Measurements from ENCODE around the gene PMEPA1. TPM values are rescaled to one million over a fixed set of nuclear protein-coding genes. Genes with fewer than 3 reads are reported as not detected.

PMEPA1 gene
- polyA plus RNA-seq, 2 of the 4 experiments (the other 2 are of a cell fraction) = 131 to 147 TPM

DNA sequence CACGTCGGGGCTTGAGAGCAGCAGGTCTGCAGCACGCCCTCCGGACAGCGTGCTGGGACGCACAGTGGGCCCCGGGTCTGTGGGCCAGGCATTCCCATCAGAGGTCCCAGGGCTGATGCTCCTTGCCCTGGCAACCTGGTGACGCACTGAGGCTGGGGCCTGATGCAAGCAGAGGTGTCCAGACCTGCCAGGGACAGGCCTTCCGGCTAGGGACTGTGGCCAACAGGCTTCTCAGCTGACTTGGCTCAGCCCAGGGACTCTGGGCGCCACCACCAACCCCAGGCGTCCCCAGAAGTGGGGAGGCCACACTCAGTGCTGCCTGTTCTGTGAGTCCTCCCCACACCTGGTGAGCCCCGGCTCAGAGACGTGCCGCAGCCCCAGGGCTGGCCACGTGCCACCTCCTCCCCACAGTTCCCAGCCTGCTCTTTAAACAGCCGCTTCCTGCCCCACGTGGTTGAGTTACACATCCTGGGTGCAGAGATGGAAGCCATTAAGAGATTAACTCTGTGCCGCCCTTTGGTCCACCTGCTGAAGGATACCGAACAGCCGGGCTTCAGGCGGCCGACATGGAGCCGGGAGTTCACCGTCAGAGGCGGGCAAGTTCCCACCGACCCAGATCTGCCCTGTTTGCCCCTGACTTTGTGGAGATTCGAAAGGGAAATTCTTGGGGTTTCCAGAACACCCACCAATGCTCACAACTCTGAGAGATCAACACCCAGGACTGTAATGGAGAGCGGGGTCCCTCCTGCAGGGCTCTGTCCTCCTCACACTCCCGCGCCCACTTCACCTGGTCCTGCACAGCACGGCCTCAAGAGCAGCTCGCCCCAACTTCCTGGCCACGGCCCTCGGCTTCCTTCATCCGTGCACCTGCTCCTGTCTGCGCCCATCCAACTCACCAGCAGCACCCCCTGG is 52.0 kb downstream of the PMEPA1 start:
- no peak for DNase-seq (ENCODE audit: low read depth in 1 of 2, low spot score in 1 of 2)
- ChIA-PET POLR2A (no interaction called here), CTCF (interaction anchor here (6.3 kb wide), 1 partner anchor 16 kb away, joined by 25 read pairs; no protein-coding TSS in a partner anchor)
- Histone ChIP-seq H3K27ac (peak overlapping the region; percentile 3 to 24; a peak in 3 of 6 replicates), H3K9me3 (no peaks in the 10 kb centered on the region), H3K4me2 (no peak overlapping the region), H3K4me1 (peaks cover 68% of the 10 kb centered on the region), H3K4me3 (no peak overlapping the region)
- no peak for ATAC-seq
- 86% methylated on average over 29 of the region's 36 CpGs for WGBS (ENCODE audit: missing lambda C conversion rate)
- no peak for FAIRE-seq
- TF ChIP-seq, protein P1, sequence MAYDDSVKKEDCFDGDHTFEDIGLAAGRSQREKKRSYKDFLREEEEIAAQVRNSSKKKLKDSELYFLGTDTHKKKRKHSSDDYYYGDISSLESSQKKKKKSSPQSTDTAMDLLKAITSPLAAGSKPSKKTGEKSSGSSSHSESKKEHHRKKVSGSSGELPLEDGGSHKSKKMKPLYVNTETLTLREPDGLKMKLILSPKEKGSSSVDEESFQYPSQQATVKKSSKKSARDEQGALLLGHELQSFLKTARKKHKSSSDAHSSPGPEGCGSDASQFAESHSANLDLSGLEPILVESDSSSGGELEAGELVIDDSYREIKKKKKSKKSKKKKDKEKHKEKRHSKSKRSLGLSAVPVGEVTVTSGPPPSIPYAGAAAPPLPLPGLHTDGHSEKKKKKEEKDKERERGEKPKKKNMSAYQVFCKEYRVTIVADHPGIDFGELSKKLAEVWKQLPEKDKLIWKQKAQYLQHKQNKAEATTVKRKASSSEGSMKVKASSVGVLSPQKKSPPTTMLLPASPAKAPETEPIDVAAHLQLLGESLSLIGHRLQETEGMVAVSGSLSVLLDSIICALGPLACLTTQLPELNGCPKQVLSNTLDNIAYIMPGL (CRISPR knock-in tag; IDR thresholded peaks at IDR 0.05; ENCODE audit: borderline replicate concordance) = no peak
- TF ChIP-seq NFE2L2 (conservative IDR thresholded peaks at IDR 0.05; ENCODE audit: low read length) (no peak), MAZ (IDR thresholded peaks at IDR 0.05; ENCODE audit: borderline replicate concordance, low read depth, low read length) (no peak), RNF2 (IDR thresholded peaks at IDR 0.05; ENCODE audit: borderline replicate concordance, low read depth) (no peak), HEYL (CRISPR knock-in tag; IDR thresholded peaks at IDR 0.05) (no peak), EHF (CRISPR knock-in tag; IDR thresholded peaks at IDR 0.05) (no peak), KDM1A (IDR thresholded peaks at IDR 0.05; ENCODE audit: low read depth) (no peak), FOXS1 (CRISPR knock-in tag; IDR thresholded peaks at IDR 0.05) (no peak), CHD4 (IDR thresholded peaks at IDR 0.05; ENCODE audit: borderline replicate concordance) (no peak), ZNF302 (CRISPR knock-in tag; IDR thresholded peaks at IDR 0.05) (no peak), KDM5A (IDR thresholded peaks at IDR 0.05) (no peak), SREBF2 (IDR thresholded peaks at IDR 0.05) (no peak), HDAC2 (IDR thresholded peaks at IDR 0.05) (no peak), ZFP36 (IDR thresholded peaks at IDR 0.05; ENCODE audit: borderline replicate concordance, partially characterized antibody) (no peak)
- TF ChIP-seq, protein P2, sequence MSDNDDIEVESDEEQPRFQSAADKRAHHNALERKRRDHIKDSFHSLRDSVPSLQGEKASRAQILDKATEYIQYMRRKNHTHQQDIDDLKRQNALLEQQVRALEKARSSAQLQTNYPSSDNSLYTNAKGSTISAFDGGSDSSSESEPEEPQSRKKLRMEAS (IDR thresholded peaks at IDR 0.05) = no peak
- TF ChIP-seq, protein P3, sequence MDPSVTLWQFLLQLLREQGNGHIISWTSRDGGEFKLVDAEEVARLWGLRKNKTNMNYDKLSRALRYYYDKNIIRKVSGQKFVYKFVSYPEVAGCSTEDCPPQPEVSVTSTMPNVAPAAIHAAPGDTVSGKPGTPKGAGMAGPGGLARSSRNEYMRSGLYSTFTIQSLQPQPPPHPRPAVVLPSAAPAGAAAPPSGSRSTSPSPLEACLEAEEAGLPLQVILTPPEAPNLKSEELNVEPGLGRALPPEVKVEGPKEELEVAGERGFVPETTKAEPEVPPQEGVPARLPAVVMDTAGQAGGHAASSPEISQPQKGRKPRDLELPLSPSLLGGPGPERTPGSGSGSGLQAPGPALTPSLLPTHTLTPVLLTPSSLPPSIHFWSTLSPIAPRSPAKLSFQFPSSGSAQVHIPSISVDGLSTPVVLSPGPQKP (IDR thresholded peaks at IDR 0.05; ENCODE audit: low read depth, low read length) = no peak
- TF ChIP-seq, protein P4, sequence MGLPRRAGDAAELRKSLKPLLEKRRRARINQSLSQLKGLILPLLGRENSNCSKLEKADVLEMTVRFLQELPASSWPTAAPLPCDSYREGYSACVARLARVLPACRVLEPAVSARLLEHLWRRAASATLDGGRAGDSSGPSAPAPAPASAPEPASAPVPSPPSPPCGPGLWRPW (IDR thresholded peaks at IDR 0.05) = no peak

DNA sequence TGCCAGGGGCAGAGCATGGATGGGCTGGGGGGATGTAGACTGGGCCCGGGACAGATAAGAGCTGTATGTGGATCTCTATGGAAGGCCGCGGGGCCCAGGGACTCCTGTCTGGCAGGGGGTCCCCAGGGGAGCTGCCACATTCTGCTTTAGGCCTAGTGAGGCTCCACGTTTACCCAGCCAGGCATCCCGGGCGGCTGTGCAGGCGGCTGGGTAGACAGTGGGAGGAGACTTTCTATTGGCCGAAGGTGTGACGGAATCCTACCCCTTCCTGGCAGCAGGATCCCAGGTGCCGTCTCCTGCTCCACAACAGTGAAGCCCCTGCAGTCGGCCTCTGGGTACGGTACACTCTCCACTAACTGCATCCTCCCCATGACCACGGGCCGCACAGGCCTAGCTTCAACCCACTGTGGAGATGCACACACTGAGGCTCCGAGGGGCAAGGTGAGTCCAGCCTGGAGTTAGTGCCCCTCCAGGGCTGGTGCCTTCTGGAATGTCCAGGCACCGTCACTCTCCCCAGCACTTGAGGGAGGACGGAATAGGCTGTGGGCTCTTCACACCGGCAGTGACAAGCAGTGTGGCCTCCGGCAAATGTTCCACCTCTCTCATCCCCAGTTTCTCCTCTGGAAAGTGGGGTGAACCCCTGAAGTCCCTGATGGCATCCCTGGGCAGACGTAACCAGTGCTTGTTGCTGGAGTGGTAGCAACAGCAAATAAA is 52.8 kb downstream of the PMEPA1 start:
- ChIA-PET POLR2A (no interaction called here), CTCF (interaction anchor here (0.9 to 6.3 kb wide), 7 partner anchors 8 to 553 kb away, joined by 3 to 25 read pairs (median 5); no protein-coding TSS in a partner anchor)
- ATAC-seq = no peak
- peak overlapping the region in 1 of 2 experiments; percentile 24; a peak in 2 of 6 replicates for H3K27ac ChIP-seq
- TF ChIP-seq, protein P5, sequence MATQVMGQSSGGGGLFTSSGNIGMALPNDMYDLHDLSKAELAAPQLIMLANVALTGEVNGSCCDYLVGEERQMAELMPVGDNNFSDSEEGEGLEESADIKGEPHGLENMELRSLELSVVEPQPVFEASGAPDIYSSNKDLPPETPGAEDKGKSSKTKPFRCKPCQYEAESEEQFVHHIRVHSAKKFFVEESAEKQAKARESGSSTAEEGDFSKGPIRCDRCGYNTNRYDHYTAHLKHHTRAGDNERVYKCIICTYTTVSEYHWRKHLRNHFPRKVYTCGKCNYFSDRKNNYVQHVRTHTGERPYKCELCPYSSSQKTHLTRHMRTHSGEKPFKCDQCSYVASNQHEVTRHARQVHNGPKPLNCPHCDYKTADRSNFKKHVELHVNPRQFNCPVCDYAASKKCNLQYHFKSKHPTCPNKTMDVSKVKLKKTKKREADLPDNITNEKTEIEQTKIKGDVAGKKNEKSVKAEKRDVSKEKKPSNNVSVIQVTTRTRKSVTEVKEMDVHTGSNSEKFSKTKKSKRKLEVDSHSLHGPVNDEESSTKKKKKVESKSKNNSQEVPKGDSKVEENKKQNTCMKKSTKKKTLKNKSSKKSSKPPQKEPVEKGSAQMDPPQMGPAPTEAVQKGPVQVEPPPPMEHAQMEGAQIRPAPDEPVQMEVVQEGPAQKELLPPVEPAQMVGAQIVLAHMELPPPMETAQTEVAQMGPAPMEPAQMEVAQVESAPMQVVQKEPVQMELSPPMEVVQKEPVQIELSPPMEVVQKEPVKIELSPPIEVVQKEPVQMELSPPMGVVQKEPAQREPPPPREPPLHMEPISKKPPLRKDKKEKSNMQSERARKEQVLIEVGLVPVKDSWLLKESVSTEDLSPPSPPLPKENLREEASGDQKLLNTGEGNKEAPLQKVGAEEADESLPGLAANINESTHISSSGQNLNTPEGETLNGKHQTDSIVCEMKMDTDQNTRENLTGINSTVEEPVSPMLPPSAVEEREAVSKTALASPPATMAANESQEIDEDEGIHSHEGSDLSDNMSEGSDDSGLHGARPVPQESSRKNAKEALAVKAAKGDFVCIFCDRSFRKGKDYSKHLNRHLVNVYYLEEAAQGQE (IDR thresholded peaks at IDR 0.05) = no peak
- TF ChIP-seq HOXA7 (CRISPR knock-in tag; IDR thresholded peaks at IDR 0.05) (no peak), JUN (IDR thresholded peaks at IDR 0.05) (0 out of 5 replicates have a peak, but pooled peaks of 1 of the 2 experiments have one; percentile 5), JUNB (IDR thresholded peaks at IDR 0.05) (no peak), RNF2 (IDR thresholded peaks at IDR 0.05; ENCODE audit: borderline replicate concordance, low read depth) (no peak)
- no peak overlapping the region for H3K4me2 ChIP-seq
- H3K4me1 ChIP-seq = peaks cover 60% of the 10 kb centered on the region
- no peak for FAIRE-seq
- DNase-seq (ENCODE audit: low read depth in 1 of 2, low spot score in 1 of 2) = no peak
- H3K9me3 ChIP-seq = no peaks in the 10 kb centered on the region
- H3K4me3 ChIP-seq = no peak overlapping the region
- 89% methylated on average over 15 of the region's 20 CpGs for WGBS (ENCODE audit: missing lambda C conversion rate)

Data from A549 (cell line).